ENCODE data around the gene MIS12.

MIS12 gene

DNA sequence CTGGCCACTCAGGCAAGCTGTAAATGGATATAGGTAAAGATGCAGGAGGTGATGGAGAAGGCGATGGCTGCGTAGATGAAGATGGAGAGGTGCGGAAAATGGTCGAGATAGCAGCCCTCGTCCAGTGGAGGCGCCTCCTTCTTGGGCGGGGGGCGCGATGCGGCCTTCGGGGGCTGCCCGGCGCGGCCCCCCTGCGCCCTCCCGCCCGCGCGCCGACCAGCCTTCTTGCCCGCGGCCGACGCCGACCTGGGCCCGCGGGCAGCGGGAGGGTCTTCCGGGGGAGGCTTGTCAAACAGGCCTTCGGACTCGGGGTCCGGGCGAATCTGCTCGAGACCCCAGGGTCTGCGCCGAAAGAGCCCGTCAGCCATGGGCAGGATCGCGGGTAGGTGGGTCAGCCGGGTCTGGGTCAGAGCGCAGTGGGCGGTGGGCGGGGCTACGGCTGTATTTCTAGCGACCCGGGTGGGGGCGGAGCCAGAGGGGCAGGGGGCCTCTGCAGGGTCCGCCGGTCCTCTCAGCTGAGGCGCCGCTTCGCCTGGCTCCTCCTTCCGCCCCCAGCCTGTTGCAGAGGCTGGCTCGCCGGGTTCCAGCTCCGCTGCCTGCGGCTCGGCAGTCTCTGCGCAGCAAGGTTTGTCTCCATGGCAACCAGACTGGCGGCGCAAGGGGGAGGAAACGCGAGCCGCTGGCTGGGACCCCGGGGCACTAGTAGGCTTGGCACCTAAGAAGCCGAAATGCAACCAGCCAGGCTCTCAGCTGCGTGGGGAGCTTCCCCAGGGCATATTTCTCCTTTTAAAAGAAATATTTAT lies 14.4 kb downstream of the MIS12 start:
- DNase-seq = peak; percentile 83

DNA sequence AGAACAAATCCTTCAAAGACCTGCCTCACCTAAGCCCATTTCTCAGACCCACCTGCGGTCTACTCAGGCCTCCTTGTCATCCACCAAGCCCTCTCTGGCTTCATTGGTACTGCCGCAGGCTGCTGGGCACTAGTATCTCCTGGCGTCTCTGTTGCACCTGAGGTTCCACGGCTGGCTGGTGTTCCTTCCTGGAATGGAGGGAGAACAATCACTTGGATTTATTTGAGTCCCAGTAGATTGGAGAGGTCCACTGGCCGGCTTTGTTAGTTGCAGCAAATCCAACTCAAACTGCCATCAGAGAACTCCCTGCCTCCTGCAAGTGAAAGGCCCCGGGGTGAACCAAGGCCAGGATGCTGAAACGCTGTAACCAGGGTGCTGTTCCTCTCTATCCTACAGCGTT lies 15.3 kb downstream of the MIS12 start:
- peak; percentile 53 for DNase-seq

DNA sequence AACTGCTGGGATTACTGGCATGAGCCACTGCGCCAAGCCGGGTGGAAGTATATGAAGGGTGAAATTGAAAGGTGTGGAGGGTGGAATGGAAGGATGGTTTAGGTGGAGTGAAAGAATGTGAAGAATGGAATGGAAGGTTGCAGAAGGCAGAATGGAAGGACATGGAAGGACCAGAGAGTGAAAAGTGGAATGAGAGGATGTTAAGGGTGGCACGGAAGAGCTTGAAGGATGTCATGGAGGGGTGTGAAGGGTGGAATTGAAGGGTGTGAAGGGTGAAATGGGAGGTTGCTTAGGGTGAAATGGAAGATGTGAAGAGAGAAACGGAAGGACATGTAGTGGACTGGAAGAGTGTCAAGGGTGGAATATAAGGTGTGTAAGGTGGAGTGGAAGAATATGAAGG lies 16.2 kb downstream of the MIS12 start:
- no peak for DNase-seq

DNA sequence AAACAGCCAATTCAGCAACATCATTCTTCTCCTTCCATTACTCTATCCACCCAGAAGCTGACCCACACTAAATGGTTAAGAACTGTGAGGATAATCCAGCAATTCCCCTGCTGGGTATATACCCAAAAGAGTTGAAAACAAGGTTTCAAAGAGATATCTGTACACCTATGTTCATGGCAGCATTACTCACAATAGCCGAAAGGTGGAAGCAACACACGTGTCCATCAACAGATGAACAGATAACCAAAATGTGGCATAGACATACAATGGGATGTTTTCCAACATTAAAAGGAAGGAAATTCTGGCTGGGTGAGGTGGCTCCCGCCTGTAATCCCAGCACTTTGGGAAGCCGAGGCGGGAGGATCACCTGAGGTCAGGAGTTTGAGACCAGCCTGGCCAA lies 19.9 kb downstream of the MIS12 start:
- no peak for DNase-seq

DNA sequence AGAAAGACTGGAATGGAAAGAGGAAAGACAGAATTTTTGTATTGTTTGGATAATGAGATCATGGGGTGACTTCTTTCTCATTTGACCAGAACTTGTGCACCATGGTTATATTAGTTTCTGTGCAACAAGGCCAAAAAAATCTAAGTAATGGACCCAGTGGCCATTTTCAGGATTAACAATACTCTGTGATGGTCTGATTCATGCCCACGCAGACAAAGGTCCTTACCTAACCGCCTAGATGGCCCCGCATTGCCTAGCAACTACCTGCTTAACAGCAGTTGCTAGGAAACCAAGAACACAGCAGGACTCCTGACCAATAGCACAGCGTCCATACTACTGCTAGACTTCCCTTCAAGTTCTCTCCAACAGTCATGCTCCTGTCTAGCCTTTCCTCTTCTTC lies 22.4 kb downstream of the MIS12 start:
- no peak for DNase-seq

DNA sequence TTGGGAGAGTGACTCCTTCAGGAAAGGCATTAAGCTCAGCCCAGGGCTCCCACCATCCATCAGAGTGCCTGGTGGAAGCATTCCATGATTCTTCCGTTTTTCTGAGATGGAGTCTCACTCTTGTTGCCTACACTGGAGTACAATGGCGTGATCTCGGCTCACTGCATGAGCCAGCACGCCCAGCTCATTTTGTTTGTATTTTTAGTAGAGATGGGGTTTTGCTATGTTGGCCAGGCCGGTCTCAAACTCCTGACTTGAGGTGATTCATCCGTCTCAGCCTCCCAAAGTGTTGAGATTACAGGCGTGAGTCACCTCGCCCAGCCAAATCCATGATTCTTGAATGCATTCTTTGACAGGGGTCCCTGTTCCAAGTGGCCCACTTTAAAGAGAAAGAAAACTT lies 23.1 kb downstream of the MIS12 start:
- no peak for DNase-seq

DNA sequence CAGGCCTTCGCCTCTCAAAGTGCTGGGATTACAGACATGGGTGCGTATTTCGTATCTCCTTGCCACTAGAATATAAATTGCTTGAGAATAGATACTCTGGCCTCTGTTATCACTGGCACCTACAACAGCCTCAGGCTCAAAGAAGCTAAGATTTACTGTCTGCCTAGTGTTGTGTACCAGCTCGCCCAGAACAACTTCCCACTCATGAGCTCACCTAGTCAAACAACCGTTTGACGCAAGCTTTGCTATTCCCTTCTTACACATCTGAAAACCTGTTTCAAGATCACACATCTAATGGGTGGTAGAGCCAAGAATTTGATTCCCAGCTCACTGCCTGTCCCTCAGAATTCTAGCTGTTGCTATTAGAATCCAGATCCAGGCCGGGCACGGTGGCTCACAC lies 24.4 kb downstream of the MIS12 start:
- DNase-seq = no peak

DNA sequence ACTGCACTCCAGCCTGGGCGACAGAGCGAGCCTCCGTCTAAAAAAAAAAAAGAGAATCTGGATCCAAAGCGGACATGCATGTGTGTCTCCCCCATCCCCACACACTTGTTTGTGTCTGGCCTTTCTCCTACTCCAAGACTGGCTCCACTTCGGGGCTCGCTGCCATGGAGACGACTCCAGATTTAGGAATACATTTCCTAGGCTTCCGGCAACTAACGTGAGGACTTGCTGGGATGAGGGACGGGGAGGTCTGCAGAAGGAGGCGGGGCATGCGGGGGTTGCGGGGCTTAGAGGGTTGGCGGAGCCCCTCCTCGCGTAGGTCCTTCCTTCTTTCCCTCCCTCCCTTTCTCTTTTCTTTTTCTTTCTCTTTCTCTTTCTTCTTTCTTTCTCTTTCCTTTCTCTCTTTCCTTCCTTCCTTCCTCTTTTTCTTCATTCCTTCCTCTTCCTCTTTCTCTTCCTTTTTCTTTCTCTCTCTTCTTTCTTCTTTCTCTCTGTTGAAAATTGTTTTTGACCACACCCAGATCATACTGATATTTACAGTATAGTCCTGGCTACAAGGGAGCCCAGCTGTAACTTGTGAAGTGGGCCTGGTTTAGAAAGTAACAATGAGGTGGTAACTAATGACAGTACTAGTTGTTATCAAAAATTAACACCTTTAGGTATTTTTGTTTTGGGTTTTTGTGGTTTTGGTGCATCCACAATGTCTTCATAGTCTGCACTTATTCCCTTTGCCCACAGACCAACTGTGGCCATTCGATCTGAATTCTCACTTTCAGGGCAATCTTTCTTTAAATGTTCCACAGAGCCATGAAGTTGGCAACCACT lies 25.2 kb downstream of the MIS12 start:
- DNase-seq = no peak

DNA sequence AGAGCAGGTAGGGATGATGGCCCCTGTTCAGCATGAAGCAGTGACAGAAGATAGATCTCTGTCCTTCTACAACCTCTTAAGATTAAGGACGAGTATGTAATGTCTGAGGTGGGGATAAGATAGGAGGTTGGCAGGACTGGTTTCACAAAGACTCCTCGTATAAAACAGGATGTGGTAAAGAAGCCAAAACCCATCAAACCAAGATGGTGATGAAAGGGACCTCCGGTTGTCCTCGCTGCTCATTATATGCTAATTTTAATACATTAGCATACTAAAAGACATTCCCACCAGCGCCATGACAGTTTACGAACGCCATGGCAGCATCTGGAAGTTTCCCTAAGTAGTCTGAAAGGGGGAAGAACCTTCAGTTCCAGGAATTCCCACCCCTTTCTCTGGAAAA lies 27.3 kb downstream of the MIS12 start:
- DNase-seq = no peak

DNA sequence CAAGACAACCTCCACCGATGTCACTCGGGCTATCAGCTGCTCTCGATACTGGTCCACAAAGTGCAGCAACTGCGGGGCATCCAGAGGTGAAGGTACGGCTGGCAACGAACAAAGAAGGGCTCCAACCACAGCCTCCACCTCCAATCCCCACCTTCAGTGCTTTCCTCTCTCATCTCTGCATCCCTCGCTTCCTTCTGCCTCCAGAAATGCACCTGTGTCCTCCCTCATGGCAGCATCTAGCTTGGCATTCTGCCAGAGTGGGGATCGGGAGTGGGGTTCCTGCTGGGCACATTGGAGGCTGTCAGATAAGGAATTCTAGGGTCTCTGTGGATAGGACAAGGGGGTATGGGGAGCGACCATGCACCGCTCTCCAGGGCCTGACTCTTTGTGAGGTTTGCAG lies 28.6 kb downstream of the MIS12 start:
- DNase-seq = no peak

DNA sequence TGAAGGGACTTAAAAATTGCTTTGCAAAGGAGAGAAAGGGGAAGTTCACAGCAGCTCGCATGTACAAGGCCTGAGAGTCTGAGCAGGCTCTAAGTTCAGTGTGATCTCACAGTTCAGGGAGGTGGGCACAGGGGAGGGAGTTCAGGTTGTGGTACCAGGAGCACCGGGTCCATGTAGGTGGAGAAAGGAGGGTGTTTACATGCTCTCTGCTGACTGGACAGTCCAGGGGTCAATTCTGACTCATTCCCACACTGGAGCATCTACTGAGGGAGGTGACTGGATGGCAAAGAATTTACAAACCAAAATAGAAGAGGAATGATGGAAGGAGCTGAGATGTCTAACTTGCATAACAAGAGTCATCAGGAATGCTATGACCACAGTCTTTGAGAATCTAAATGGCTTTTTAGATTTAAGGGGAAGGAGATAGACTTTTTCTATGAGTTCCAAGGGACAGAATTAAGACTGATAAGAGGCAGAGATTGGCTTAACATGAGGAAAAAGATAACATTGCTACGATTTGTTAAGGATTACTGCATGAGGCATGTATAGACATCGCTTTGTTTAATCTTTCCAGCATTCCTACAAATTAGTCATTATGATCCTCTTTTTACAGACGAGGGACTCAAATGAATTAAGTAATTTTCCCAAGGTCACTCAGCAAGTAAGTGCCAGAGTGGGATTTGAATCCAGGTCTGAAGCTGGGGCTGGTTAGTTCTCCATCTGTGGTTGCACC lies 29.9 kb downstream of the MIS12 start:
- DNase-seq = no peak

DNA sequence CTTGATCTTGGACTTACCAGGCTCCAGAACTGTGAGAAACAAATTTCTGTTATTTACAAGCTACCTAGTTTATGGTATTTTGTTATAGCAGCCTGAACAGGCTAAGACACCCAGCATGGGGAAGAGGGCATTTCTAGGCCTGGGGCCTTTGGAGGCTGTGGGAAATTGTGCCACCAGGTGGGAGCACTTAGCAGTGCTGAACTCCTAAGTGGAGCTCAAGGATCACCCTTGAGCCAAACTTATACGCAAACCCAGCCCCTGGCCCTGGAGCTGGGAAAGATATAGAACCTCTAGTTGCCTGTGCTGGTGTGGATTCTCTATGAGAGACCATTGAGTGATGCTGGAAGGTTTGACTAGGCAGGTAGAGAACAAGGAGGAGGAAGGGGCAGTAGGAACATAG lies 36.1 kb downstream of the MIS12 start:
- no peak for DNase-seq

DNA sequence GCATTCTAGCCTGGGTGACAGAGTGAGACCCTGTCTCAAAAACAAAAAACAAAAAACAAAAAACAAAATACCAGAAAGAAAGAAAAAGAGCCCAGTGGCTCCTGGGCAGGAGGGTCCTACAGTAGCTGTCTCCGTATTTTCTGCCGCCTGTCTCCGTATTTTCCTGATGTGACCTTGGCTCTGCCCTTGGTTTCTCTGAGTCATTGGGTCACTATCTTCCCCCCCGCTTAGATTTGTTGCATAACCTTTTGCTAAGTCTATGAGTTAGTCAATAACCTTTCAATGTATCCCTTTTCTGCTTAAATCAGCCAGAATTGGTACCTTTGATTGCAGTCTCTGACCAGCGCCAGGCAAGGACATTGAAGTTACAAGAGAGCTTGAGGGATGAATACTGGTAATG lies 36.9 kb downstream of the MIS12 start:
- DNase-seq = no peak

DNA sequence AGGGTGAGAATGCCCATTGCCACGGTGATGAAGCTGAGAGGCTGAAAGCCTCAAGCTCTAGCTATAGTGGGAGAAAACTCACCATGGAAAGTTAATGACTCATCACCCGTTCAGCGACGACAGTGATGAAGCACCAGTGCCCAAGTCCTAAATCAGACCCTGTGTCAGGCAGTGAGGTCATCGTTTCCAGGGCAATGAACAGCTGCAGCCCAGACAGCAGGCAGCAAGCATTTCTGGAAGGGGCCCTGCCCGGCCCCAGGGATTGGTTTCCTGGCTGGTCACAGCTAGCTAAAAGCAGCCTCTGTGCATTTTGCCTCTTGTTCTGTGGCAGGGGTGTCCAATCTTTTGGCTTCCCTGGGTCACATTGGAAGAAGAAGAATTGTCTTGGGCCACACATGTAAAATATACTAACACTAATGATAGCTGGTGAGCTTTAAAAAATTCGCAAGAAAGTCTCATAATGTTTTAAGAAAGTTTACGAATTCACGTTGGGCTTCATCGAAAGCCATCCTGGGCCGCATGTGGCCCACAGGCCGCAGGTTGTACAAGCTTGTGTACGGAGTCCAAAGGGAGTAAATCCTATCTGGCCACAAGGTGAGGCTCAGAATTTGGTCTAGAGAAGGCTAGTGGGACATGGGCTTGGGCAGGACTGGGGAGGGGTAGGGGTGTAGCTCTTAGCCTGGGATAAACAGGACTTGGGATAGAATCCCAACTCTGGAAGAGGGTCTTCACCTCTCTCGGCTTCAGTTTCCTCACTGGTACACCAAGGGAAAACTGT lies 40.6 kb downstream of the MIS12 start:
- DNase-seq = peak; percentile 78

DNA sequence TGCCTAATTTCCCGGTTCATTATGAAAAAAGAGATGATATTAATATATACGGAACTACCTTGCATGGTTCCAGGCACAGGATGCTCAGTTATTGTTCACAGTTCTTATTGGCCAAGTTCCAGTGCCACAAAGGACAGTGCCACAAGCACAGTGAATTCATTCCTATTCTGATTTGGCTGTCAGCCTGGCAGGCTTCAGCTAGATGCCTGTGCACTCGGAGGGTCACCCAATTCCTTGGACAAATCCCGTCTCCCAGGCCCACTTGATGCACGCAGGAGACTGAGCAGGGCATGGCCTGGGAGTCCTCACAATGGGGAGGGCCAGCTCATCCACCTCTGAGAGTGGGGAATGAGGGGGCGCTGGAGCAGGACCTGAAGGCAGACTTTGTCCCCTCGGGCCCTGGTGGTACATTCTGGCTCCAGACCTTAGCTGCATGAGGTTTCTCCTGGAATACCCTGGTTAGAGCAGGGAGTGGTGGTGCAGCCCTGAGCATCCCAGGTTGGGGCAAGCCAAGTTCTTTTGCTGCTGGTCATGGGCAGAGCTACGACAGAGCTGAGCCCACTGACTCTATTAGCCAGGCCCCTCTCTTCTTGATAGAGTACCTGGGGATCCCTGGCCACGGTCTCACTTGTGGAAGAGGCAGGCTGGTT lies 41.4 kb downstream of the MIS12 start:
- no peak for DNase-seq

DNA sequence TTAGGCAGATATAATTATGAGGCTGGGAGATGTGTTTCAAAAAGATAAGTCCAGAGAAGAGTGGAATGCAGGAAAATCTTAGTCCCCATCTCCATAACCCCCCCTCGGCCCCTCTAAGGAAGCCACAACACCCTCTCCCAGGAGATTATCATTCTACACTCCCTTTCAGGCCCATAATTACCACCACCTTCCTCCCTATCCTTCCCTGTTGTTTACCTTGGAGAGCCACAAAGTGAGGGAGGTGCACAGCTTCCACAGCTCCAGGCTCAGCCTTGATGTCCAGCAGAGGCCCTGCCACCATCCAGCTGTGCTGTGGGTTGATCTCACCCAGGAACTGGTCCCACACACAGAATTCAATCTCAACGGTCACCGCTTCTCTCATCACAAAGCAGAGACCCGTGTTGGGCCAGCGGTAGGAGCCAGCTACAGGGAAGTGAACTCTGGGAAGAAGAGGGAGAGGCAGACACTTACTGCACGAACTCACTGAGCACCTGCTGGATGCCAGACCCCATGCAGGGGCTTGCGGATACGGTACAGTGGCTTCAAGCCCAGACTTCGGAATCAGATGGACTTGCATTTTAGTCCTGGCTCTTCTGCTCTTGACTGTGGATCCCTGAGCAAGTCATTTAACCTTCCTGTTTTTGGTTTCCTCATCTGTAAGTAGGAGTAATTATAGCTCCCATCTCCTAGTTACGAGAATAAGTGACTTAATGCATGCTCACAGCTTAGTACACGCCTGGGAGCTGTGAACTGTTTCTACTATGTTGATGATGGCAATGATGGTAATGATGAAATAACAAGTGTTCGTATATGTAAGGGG lies 44.1 kb downstream of the MIS12 start:
- no peak for DNase-seq

DNA sequence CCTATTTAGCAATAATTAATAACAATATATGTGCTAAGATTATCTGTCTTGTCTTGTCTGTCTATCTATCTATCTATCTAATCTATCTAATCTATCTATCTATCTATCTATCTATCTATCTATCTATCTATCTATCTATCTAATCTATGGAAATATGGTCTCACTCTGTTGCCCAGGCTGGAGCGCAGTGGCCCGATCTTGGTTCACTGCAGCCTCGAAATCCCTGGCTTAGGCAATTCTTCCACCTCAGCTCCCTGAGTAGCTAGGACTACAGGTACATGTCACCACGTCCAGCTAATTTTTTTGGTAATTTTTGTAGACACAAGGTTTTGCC lies 44.7 kb downstream of the MIS12 start:
- no peak for DNase-seq

DNA sequence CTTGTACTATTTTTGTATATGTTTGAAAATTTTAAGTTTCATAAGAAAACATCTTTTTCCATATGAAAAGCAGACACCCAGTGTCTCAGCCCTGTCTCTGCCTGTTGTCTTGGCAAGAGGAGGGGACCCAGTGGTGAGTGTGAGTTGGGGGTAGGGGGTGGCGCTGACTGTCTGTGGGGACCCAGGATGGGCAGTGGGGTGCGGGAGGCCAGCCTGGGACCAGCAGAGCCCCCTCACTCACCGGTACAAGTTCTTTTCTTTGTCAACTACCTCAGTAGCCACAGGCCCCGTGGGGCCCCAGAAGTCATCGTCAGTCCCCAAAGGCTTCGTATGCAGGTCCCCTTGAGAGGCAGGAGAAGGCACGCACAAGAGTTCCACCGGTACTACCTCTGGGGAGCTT lies 46.2 kb downstream of the MIS12 start:
- no peak for DNase-seq

DNA sequence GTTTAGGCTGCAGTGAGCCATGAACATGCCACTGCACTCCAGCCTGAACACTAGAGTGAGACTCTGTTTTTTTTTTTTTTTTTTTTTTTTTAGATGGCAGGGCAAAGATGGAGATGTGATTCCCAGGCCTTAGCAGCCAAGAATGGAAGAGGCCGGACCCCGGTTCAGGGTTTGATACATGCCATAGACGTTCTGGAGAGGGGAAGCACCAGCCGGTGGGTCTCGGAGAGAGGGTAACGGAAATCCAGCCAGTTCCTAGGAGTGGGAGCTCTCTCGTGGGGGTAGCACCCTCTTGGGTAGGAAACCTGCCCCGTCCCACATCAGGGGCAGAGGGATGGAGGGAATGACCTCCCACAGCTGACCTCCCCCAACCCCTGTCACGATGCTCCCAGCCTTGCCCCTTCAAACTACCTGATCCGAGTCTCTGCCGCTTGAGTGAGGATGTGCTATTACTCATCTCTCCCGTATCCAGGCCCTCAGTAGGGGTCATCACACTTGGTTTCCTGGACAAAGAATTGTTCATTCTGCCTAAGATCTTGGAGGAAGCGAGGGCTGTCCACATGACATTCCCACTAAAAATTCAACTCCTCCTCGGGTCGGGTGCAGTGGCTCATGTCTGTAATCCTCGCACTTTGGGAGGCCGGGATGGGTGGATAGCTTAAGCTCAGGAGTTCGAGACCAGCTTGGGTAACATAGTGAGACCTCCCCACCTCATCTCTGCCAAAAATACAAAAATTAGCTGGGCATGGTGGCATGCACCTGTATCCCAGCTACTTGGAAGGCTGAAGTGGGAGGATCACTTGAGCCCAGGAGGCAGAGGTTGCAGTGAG lies 47.3 kb downstream of the MIS12 start:
- no peak for DNase-seq

DNA sequence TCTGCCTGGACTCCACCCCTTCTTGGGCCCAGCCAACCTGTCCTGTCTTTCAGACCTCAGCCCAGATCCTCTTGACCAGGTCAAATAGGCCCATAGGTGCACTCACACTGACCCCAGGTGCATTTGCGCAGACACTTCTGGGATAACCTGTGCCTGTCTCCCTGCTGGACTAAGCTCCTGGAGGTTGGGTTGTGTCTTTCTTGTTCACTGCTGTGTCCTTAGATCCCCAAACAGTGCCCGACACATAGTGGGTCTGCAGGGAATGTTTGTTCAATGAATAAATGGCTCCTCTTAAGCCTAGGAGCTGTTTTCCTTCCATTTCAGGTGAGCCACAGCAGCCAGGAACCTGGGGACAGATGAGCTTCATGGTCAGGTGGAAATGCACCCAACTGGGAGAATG lies 49.1 kb downstream of the MIS12 start:
- no peak for DNase-seq
